ENCODE data around the gene CHD3.
"Not testable (repeated sequence)": the region's sequence is repeated elsewhere in the genome, so short reads cannot be mapped to it uniquely, and the experiment has no call there.

The CHD3 gene

DNA sequence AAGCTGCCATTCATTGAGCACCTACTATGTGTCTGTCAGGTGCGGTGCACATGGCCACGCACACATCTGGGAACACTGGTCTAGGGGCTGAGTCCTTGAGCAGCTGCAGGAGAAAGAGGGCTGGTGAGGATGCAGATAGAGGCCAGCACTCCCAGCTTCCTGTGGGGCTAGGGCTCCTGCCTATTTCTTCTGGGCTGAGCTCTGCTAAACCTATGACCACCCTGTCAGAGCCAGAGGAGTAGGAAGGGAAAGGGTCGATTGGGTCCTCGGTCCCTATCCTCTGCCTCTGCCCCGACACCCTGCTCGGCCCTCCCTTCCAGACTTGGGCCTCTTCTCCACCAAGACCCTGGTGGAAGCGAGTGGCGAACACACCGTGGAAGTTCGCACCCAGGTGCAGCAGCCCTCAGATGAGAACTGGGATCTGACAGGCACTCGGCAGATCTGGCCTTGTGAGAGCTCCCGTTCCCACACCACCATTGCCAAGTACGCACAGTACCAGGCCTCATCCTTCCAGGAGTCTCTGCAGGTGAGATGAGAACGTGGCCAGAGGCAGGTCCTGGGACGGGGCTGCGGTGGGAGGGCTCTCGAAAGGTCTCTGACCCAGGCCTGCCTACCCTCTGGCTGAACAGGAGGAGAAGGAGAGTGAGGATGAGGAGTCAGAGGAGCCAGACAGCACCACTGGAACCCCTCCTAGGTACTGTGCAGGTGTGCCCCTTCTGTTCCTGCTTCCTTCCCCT, 37.7 kb upstream of the CHD3 start:
- DNase-seq, result peak; percentile 23

DNA sequence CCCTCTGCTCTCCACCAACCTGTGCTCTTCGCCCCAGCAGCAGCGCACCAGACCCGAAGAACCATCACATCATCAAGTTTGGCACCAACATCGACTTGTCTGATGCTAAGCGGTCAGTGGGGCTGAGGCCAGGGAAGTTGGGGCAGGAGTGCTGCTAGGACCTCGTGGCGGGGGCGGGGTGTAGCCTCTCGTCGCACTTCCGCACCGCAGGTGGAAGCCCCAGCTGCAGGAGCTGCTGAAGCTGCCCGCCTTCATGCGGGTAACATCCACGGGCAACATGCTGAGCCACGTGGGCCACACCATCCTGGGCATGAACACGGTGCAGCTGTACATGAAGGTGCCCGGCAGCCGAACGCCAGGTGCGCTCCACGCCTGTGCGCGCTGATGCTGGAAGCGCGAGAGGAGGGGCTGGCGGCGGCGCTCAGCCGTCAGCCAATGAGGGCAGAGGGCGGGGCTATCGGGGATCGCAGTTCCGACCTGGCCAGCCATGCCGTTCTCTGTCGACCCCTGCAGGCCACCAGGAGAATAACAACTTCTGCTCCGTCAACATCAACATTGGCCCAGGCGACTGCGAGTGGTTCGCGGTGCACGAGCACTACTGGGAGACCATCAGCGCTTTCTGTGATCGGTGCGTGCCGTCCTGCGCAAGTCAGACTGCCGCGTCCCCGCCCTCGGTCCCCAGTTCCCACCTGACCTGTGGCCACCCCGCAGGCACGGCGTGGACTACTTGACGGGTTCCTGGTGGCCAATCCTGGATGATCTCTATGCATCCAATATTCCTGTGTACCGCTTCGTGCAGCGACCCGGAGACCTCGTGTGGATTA, 36.9 kb upstream of the CHD3 start:
- DNase-seq, result peak; percentile 95

DNA sequence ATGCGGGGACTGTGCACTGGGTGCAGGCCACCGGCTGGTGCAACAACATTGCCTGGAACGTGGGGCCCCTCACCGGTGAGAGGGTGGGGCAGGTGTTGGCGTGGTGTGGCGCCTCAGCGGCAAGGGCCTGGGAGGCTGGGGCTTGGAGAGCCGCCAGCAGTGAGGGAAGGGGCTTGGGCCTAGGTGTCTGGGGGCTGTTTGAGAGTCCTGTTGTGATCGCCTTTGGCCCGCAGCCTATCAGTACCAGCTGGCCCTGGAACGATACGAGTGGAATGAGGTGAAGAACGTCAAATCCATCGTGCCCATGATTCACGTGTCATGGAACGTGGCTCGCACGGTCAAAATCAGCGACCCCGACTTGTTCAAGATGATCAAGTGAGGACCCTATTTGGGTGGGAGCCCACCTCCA, 36.3 kb upstream of the CHD3 start:
- no peak for DNase-seq

DNA sequence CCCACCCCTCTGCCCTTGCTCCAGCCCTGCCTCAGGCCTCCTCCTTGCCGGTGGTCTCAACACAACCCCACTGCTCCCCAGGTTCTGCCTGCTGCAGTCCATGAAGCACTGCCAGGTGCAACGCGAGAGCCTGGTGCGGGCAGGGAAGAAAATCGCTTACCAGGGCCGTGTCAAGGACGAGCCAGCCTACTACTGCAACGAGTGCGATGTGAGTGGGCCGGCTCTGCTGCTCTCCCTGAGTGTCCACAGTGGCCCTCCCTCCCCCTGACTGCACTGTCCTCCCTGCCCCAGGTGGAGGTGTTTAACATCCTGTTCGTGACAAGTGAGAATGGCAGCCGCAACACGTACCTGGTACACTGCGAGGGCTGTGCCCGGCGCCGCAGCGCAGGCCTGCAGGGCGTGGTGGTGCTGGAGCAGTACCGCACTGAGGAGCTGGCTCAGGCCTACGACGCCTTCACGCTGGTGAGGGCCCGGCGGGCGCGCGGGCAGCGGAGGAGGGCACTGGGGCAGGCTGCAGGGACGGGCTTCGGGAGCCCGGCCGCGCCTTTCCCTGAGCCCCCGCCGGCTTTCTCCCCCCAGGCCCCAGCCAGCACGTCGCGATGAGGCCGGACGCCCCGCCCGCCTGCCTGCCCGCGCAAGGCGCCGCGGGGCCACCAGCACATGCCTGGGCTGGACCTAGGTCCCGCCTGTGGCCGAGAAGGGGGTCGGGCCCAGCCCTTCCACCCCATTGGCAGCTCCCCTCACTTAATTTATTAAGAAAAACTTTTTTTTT, 35.5 kb upstream of the CHD3 start:
- peak; percentile 39 for DNase-seq

DNA sequence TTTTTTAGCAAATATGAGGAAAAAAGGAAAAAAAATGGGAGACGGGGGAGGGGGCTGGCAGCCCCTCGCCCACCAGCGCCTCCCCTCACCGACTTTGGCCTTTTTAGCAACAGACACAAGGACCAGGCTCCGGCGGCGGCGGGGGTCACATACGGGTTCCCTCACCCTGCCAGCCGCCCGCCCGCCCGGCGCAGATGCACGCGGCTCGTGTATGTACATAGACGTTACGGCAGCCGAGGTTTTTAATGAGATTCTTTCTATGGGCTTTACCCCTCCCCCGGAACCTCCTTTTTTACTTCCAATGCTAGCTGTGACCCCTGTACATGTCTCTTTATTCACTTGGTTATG, 34.9 kb upstream of the CHD3 start:
- DNase-seq, result peak; percentile 34

DNA sequence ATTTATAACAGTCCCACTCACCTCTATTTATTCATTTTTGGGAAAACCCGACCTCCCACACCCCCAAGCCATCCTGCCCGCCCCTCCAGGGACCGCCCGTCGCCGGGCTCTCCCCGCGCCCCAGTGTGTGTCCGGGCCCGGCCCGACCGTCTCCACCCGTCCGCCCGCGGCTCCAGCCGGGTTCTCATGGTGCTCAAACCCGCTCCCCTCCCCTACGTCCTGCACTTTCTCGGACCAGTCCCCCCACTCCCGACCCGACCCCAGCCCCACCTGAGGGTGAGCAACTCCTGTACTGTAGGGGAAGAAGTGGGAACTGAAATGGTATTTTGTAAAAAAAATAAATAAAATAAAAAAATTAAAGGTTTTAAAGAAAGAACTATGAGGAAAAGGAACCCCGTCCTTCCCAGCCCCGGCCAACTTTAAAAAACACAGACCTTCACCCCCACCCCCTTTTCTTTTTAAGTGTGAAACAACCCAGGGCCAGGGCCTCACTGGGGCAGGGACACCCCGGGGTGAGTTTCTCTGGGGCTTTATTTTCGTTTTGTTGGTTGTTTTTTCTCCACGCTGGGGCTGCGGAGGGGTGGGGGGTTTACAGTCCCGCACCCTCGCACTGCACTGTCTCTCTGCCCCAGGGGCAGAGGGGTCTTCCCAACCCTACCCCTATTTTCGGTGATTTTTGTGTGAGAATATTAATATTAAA, 34.4 kb upstream of the CHD3 start:
- peak; percentile 25 for DNase-seq

DNA sequence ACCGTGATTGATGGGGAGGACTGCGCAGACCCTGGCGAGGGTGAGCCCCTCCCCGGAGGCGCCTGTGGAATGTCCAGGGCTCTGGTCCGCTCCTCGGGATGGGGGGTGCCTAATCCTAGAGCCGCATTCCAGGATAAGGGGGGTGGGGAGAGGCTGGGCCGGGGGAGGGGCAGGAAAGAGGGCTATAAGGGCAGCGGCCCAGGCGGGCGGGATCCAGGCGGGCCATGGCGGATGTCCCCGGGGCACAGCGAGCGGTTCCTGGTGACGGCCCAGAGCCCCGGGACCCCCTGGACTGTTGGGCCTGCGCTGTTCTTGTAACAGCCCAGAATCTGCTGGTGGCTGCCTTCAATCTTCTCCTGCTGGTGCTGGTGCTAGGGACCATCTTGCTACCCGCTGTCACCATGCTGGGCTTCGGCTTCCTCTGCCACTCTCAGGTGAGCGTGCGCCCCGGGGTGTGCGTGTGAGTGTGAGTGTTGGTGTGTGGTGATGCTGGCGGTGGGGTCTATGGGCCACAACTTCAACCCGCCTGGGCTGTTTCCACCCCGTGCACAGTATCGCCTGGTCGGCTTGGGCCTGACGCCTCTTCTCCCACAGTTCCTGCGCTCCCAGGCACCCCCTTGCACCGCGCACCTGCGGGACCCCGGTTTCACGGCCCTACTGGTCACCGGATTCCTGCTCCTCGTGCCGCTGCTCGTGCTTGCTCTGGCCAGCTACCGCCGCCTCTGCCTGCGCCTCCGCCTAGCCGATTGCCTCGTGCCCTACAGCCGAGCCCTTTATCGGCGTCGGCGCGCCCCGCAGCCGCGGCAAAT, 33.5 kb upstream of the CHD3 start, which contains the start of gene TMEM88:
TMEM88 (plus strand) TSS at position 216 of the 809 bp plus-strand sequence; CDS start at position 225, 9 bp downstream.
- DNase-seq, result peak; percentile 52

DNA sequence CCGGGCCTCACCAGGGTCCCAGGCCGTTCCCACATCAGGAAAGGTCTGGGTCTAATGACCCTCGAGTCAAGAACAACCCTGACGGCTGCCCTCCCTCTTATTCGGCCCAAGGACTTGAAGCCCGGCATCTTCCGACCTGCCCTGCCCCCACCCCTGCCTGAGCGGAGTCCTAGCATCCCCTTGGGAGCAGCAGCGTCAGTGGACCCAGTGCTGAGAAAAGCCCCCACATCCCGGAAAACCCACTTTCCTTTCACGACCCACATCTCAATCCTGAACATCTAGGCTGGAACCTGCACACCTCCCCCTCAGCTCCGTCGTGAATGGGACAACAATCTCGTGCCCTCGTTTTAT, 33.0 kb upstream of the CHD3 start:
- no peak for DNase-seq

DNA sequence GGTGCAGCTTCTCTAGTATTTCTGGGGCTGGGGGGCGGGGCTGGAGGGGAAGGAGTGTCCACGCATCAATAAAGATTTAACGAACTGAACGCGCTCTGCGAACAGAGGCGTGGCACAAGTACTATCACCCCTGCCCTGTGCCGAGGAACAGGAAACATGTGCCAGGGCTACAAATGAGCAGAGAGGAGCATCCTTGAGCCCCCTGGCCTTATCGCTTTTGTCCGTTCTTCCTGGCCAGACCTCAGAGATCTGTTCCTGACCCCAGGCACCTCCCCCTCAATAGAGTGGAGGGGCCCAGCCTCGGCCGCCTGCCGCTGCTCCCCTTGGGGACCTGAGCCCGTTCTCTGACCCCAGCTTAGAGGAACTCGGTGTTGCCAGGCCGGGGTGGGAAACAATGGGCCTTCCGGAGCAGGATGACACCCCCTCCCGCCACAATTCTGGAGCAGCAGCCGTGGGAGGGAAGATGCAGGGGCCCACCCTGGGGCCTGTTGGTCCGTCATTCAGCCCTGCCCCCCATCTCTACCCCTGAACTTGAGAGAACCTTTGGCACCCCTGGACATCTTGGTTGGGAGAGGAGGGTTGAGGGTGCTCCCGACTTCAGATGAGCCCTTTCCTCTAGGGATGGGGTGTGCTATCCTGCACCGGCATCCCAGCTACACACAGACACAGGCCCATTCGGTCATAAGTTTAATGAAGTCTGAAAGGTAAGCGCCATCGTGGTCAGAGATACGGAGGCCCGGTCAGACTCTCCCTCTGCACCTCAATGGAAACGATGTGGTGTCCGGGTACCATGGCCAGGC, 32.4 kb upstream of the CHD3 start:
- DNase-seq, result peak; percentile 60

DNA sequence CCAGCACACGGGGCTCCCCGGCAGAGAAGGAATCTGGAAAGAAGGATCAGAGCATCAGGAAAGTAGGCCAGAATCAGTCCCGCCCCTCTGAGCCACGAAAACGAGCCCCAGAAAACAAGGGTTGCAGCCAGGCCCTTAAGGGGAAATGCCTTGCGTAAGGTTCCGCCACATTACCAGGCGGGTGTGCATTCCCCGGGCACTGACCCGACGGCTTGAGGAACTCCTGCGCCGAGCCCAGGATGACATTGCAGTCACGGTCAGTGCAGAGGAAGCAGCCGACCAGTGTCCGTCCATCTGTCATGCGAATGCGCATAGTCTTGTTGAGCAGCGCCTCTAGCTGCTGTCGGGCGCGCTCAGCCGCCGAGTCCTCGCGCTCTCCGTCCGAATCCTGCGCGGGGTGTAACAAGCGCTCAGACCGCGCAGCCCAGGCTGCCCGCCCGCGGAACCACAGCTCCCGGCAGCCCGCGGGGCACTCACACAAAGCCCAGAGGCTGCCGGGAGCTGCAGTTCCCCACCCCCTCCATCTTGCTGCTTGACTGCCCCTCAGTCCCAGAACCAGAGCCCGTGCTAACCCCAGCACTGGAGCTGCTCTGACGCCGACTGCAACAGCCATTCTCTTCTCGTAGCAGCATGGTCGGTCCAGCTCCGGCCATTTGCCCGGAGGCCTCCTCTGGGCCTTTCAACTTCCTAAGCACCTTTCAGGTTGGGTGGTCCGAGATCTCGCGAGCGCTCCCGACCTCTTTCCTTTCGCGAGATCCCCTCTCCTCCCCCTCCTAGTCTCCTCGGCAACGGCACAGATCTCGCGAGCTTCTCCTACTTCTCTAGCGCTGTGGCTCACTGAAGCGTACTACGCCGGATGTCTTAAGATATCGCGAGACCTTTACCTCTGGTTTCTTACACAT, 31.5 kb upstream of the CHD3 start, which contains the start of gene NAA38:
NAA38 (minus strand) TSS at position 749 of the 902 bp plus-strand sequence; CDS start at position 653, 96 bp downstream.
- DNase-seq, result peak; percentile 98

DNA sequence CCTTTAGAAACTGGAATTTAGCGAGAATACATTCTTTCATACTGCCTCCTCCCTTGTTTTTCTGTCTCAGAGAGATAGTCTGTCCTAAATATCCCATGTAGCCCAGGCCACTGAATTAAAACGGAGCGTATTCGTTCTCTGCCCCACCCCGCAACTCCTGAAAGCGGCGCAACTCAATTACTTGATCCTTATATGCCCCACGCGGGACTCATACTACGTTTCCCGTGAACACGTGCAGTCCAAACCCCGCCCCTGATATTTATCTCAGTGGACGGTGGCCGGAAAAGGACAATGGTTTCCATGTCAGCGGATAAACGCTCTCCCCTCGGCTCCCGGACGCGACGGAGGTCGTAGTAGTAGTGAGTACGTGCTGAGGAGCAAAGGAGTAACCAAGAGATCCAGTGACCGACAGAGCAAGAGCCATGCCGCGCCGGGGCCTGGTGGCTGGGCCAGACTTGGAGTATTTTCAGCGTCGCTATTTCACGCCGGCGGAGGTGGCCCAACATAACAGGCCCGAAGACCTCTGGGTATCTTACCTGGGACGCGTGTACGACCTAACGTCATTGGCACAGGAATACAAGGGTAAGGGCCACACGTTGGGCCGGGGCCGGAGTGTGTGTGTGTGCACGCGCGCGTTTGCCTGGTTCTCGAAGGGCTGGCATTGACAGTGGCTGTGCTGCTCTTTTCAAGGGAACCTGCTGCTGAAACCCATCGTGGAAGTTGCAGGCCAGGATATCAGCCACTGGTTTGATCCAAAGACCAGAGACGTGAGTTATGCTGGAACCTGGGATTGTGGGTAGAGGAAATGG, 30.7 kb upstream of the CHD3 start, which contains the start of gene CYB5D1:
CYB5D1 (plus strand) TSS at position 291 of the 809 bp plus-strand sequence; CDS start at position 423, 132 bp downstream.
- peak; percentile 96 for DNase-seq

DNA sequence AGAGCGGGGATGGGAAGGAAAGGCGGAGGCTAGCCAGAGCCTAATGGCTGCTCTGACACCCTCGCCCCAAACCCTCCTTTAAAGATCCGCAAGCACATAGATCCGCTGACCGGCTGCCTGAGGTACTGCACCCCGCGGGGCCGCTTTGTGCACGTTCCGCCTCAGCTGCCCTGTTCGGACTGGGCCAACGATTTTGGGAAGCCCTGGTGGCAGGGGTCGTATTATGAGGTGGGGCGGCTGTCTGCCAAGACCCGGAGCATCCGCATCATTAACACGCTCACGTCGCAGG, 30.1 kb upstream of the CHD3 start:
- DNase-seq, result peak; percentile 59

DNA sequence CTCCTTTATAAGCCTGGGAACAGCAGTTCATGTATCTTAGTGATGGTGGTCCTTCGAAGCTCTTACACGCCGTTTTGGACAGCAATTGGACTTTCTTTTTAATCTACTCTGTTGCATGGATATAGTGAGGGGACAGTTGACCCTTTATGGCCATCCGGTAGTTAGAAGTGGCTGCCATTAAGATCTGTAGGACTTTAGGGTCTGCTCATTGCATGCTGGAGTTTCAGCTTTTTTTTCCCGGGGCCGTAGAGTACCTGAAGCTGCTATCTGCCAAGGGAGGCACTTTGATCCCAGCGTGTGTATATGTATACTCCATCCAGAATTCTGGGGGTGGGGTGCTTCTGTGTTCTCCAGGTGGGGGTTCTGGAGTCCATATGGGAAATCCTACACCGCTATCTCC, 29.6 kb upstream of the CHD3 start:
- DNase-seq, result no peak

DNA sequence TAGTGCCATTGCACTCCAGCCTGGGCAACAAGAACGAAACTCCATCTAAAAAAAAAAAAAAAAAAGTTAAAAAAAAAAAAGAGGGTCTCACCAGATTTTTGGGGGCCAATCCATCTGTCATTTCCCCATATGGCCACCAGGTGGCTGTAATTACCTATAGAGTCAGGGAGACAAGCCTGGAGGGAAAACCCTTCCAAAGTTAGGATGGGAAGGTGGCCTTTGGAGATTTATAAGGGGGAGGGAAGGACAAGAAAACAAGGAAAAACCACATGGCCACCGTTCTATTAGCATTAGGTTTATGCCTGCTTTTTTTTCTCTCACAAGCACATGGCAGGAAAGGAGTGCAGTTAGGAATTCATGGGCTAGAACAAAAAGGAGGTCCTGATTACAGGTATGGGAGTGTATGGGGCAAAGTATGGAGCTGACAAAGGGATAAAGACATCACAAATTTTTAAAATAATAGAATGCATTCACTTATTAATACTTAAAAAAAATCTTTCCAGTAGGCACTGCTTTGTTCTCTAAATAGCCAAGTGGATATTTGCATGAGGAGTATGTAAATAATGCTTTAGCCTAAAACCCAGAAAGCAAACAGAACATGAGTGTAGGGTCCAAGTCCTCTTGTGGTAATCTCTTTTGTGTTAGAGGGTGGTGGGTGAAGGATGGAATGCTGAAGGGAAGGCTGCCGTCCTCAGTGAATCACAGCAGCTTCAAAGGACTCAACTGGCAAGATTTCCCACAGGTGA, 25.7 kb upstream of the CHD3 start:
- peak; percentile 71 for DNase-seq

DNA sequence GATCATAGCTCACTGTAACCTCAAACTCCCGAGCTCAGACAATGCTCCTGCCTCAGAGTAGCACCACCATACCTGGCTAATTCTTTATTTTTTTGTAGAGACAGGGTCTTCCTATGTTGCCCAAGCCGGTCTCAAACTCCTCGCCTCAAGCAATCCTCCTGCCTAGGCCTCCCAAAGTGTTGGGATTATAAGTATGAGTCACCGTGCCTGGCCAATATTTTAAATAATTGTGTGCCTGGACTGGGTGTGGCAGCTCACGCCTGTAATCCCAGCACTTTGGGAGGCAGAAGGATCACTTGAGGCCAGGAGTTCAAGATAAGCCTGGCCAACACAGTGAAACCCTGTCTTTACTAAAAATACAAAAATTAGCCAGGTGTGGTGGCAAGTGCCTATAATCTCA, 24.2 kb upstream of the CHD3 start:
- DNase-seq, result not testable (repeated sequence)

DNA sequence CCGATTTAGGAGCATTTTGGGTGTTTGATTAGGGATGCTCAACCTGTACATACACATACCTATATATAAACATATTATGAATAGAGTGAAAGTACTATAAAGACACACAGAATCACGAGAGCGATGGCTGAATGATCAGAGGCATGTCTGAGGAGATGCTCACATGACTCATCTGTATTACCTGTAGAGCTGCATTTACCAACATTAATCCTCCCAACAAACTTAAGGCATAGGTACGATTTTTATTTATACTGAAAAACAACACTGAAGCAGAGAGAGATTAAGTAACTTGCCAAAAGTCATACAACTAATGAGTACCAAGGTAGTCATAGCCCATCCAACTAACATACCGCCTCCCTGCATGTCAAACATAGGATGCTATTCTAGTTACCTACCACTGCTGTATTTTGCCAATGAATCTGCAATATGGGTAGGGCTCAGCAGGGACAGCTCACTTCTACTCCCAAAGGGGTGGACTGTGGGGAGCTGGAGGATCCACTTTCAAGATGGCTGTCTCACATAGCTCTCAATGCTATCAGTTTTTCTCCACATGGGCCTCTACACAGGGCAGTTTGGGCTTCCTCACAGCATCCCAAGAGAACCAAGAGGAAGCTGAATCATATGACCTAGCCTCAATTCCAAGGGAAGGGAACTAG, 23.5 kb upstream of the CHD3 start:
- DNase-seq, result no peak

DNA sequence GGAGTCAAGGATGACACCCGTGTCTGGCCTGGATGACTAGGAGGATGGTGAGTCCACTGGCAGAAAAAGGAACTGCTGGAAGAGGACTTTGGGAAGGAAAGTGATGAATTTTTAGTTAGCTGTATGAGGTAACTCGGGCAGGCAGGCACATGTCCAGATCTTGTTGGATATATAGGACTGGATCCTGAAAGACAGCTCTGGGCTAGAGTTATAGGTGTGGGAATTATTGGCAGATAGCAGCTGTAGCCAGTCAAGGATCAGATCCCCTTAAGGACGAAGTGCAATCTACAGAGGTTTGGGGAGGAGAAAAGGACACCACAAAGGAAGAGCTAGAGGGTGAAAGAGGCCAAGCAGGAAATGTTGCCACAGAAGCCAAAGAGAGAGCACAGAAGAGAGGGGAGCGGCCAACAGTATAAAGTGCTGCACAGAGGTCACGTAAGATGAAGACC, 20.7 kb upstream of the CHD3 start:
- DNase-seq, result peak; percentile 40

DNA sequence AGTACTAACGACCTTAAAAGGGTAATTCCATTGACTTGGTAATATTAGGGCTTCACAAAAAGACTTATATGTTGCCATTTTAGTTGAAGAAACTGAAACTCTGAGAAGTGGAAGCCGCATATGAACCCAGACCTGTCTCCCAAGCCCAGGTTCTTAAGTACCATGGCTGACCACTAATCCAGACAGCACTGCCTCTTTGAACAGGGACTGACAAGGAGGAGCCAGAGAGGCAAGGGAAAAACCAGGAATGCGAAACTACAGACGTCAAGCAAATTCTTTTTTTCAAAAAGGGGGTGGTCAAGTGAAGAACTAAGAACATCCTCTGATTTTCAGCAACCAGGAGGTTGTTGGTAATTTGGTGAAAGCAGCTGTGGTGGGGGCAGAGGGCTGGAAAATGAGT, 15.5 kb upstream of the CHD3 start:
- no peak for DNase-seq

Data from CD4-positive, alpha-beta T cell treated with Interleukin-17A for 1 hour (primary cell).